ENCODE data around the gene RARRES1. TPM values are rescaled to one million over a fixed set of nuclear protein-coding genes. Genes with fewer than 3 reads are reported as not detected.

Gene RARRES1
- total RNA-seq, 6 donors from 2014 or later, result 7.0 to 44.6 (median 27.7) TPM

- Histone ChIP-seq H3K4me3 (no peak overlapping the region), H3K9me3 (no peaks in the 10 kb centered on the region), H3K27ac (no peak overlapping the region), H3K36me3 (peaks cover 0 to 77% (median 17%) of the 10 kb centered on the region in 4 donors), H3K27me3 (no peaks in the 10 kb centered on the region), H3K4me1 (peaks cover 0 to 6% (median 3%) of the 10 kb centered on the region in 4 donors)
- WGBS, 2 donors, result 80 to 88% methylated on average over 1 of the region's 1 CpG
- no peak for TF ChIP-seq CTCF (IDR thresholded peaks at IDR 0.05)
- TF ChIP-seq POLR2AphosphoS5 (IDR thresholded peaks at IDR 0.05), result no peak
- no peak for TF ChIP-seq POLR2A (IDR thresholded peaks at IDR 0.05)
- no peak for TF ChIP-seq EP300 (IDR thresholded peaks at IDR 0.05)
- ATAC-seq (ENCODE audit: low FRiP score in 2 of 2), result no peak
- no peak for DNase-seq
These were observed 69.0 kb downstream of the RARRES1 start for GRCh38 chr3:158663246-158663645.

- TF ChIP-seq EP300 (IDR thresholded peaks at IDR 0.05), result no peak
- no peak for TF ChIP-seq POLR2AphosphoS5 (IDR thresholded peaks at IDR 0.05)
- no peak for TF ChIP-seq POLR2A (IDR thresholded peaks at IDR 0.05)
- TF ChIP-seq CTCF (IDR thresholded peaks at IDR 0.05), result no peak
- 79 to 81% methylated on average over 4 of the region's 4 CpGs for WGBS, 2 donors
- DNase-seq (no peak), ATAC-seq (ENCODE audit: low FRiP score in 2 of 2) (no peak)
- peaks cover 0 to 69% (median 17%) of the 10 kb centered on the region in 4 donors for H3K36me3 ChIP-seq
- H3K27ac ChIP-seq, result peak overlapping the region in 1 of 4 donors; percentile 46
- H3K4me1 ChIP-seq, result peaks cover 0 to 5% (median 2%) of the 10 kb centered on the region in 4 donors
- H3K9me3 ChIP-seq, result no peaks in the 10 kb centered on the region
- no peaks in the 10 kb centered on the region for H3K27me3 ChIP-seq
- H3K4me3 ChIP-seq, result no peak overlapping the region
These were observed 71.5 kb downstream of the RARRES1 start for GRCh38 chr3:158660711-158661110.

- Histone ChIP-seq H3K4me1 (peaks cover 0 to 5% (median 2%) of the 10 kb centered on the region in 4 donors), H3K36me3 (peaks cover 0 to 70% (median 25%) of the 10 kb centered on the region in 4 donors), H3K9me3 (no peaks in the 10 kb centered on the region), H3K4me3 (no peak overlapping the region), H3K27ac (peak overlapping the region in 3 of 4 donors; percentile 46 to 61 (median 54)), H3K27me3 (no peaks in the 10 kb centered on the region)
- TF ChIP-seq CTCF (IDR thresholded peaks at IDR 0.05), result peak; percentile 56 to 68 (median 60)
- peak in 1 of 2 donors; percentile 20 for TF ChIP-seq POLR2AphosphoS5 (IDR thresholded peaks at IDR 0.05)
- no peak for TF ChIP-seq POLR2A (IDR thresholded peaks at IDR 0.05)
- WGBS, 2 donors, result 38 to 41% methylated on average over 7 of the region's 7 CpGs
- ATAC-seq (ENCODE audit: low FRiP score in 2 of 2) (peak; percentile 83 to 90), DNase-seq (peak in 1 of 2 donors; percentile 40)
These were observed 72.6 kb downstream of the RARRES1 start for GRCh38 chr3:158659454-158660237.

- DNase-seq (no peak), ATAC-seq (ENCODE audit: low FRiP score in 2 of 2) (no peak)
- H3K27ac ChIP-seq, result peak overlapping the region in 1 of 4 donors; percentile 54
- H3K27me3 ChIP-seq, result no peaks in the 10 kb centered on the region
- H3K4me1 ChIP-seq, result peaks cover 0 to 5% (median 2%) of the 10 kb centered on the region in 4 donors
- no peaks in the 10 kb centered on the region for H3K9me3 ChIP-seq
- 83 to 91% methylated on average over 7 of the region's 7 CpGs for WGBS, 2 donors
- TF ChIP-seq POLR2A (IDR thresholded peaks at IDR 0.05), result no peak
- TF ChIP-seq EP300 (IDR thresholded peaks at IDR 0.05), result no peak
- TF ChIP-seq CTCF (IDR thresholded peaks at IDR 0.05), result no peak
- TF ChIP-seq POLR2AphosphoS5 (IDR thresholded peaks at IDR 0.05), result no peak
- no peak overlapping the region for H3K4me3 ChIP-seq
- peaks cover 0 to 73% (median 25%) of the 10 kb centered on the region in 4 donors for H3K36me3 ChIP-seq
These were observed 73.4 kb downstream of the RARRES1 start for GRCh38 chr3:158658889-158659288.
